ENCODE measurements around the gene ANKMY1. TPM values are rescaled to one million over a fixed set of nuclear protein-coding genes. Genes with fewer than 3 reads are reported as not detected.

ANKMY1 gene
- total RNA-seq, 4 donors from 2014 or later, result 18.0 to 22.7 (median 21.1) TPM

DNA sequence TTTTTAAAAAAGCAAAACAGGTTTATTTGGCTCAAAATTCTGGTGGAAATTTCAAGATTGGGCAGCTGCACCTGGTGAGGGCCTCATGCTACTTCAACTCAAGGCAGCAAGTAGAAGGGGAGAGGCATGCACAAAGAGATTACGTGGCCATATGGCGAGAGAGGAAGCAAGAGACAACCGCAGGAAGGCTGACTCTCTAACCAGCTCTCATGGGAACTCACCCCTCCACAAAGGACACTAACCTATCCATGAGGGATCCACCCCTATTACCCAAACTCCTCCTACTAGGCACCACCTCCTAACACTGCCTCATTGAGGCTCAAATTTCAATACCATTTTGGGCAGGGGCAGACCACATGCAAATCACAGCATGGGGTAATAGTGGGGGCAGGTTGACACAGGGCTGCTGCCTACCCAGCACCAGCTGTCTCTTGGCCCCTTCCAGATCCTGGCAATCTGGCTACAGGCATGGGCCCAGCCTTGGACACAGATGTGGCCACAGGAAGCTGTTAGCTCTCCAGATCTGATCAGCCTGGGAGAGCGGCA lies 26.8 kb upstream of the ANKMY1 start:
- H3K4me3 ChIP-seq (ENCODE audit: low read depth, poor library complexity, severe bottlenecking), result no peak overlapping the region
- TF ChIP-seq, protein P1, sequence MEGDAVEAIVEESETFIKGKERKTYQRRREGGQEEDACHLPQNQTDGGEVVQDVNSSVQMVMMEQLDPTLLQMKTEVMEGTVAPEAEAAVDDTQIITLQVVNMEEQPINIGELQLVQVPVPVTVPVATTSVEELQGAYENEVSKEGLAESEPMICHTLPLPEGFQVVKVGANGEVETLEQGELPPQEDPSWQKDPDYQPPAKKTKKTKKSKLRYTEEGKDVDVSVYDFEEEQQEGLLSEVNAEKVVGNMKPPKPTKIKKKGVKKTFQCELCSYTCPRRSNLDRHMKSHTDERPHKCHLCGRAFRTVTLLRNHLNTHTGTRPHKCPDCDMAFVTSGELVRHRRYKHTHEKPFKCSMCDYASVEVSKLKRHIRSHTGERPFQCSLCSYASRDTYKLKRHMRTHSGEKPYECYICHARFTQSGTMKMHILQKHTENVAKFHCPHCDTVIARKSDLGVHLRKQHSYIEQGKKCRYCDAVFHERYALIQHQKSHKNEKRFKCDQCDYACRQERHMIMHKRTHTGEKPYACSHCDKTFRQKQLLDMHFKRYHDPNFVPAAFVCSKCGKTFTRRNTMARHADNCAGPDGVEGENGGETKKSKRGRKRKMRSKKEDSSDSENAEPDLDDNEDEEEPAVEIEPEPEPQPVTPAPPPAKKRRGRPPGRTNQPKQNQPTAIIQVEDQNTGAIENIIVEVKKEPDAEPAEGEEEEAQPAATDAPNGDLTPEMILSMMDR (IDR thresholded peaks at IDR 0.05), result no peak
- TF ChIP-seq POLR2A (IDR thresholded peaks at IDR 0.05), result no peak
- 74 to 76% methylated on average over 4 of the region's 4 CpGs for WGBS, 2 donors
- DNase-seq (ENCODE audit: low spot score in 2 of 2), result no peak
- intact Hi-C loops (cut with DNase I; ENCODE audit: low total_unique reads), result no loop called here

DNA sequence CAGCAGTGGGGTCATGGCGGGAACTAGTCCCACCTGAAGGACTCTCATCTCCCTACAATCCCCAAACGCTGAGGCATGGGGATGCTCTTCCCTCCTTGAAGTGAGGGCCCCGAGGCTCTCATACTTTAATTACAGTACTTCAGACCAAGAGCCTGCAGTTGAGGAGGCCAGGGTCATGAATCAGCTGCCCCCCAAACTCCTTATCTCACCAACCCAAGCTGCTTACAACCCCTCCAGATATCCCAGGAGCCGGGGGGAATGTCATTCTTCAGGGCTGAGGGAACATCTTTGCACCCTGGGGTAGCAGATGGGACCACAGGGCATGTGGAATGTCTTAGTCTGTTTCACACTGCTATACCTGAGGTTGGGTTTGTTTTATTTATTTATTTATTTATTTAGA lies 26.0 kb upstream of the ANKMY1 start:
- 82 to 83% methylated on average over 4 of the region's 4 CpGs for WGBS, 2 donors
- H3K4me3 ChIP-seq (ENCODE audit: low read depth, poor library complexity, severe bottlenecking), result no peak overlapping the region
- no peak for DNase-seq (ENCODE audit: low spot score in 2 of 2)
- intact Hi-C loops (cut with DNase I; ENCODE audit: low total_unique reads), result no loop called here
- TF ChIP-seq POLR2A (IDR thresholded peaks at IDR 0.05), result no peak
- TF ChIP-seq, protein P1 (IDR thresholded peaks at IDR 0.05), result no peak

DNA sequence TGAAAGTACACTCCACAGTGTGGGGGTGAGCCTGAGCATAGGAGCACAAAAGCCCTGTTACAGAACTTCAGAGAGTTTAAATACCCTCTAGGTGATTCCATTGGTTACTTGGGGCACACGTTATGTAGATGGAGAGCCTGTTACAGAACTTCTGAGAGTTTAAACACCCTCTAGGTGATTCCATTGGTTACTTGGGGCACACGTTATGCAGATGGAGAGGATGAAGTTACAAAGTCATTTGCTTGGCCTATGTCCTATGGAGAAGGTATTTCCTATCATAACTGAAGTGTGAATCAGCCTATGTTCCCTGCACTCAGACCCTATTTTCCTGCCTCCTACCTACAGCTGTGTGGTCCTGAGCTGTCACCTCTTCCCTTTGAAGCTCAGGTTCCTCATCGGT lies 25.0 kb upstream of the ANKMY1 start:
- TF ChIP-seq, protein P1 (IDR thresholded peaks at IDR 0.05), result no peak
- TF ChIP-seq POLR2A (IDR thresholded peaks at IDR 0.05), result no peak
- intact Hi-C loops (cut with DNase I; ENCODE audit: low total_unique reads), result no loop called here
- 76 to 82% methylated on average over 3 of the region's 3 CpGs for WGBS, 2 donors
- no peak for DNase-seq (ENCODE audit: low spot score in 2 of 2)
- H3K4me3 ChIP-seq (ENCODE audit: low read depth, poor library complexity, severe bottlenecking), result no peak overlapping the region

DNA sequence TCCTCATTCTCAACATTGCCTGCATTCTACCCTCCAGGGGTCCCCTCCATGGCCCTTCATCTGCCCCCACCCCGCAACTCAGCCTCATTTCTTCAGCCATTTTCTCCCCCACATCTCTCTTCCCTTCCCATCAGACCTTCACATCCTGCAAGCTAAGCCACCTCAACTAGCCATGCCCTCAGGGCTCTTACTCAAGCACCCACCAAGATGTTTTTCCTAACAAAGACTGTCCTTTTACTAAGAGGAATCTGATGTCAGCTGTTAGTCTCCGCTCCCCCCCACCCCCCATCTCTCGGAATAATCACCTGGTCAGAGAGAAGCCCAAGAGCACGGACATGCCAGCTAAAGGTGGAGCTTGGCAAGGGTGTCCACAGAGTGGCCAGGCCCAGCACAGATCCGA lies 24.0 kb upstream of the ANKMY1 start:
- 93 to 97% methylated on average over 5 of the region's 5 CpGs for WGBS, 2 donors
- intact Hi-C loops (cut with DNase I; ENCODE audit: low total_unique reads), result no loop called here
- H3K4me3 ChIP-seq (ENCODE audit: low read depth, poor library complexity, severe bottlenecking), result no peak overlapping the region
- DNase-seq (ENCODE audit: low spot score in 2 of 2), result no peak
- TF ChIP-seq POLR2A (IDR thresholded peaks at IDR 0.05), result no peak
- TF ChIP-seq, protein P1 (IDR thresholded peaks at IDR 0.05), result no peak

DNA sequence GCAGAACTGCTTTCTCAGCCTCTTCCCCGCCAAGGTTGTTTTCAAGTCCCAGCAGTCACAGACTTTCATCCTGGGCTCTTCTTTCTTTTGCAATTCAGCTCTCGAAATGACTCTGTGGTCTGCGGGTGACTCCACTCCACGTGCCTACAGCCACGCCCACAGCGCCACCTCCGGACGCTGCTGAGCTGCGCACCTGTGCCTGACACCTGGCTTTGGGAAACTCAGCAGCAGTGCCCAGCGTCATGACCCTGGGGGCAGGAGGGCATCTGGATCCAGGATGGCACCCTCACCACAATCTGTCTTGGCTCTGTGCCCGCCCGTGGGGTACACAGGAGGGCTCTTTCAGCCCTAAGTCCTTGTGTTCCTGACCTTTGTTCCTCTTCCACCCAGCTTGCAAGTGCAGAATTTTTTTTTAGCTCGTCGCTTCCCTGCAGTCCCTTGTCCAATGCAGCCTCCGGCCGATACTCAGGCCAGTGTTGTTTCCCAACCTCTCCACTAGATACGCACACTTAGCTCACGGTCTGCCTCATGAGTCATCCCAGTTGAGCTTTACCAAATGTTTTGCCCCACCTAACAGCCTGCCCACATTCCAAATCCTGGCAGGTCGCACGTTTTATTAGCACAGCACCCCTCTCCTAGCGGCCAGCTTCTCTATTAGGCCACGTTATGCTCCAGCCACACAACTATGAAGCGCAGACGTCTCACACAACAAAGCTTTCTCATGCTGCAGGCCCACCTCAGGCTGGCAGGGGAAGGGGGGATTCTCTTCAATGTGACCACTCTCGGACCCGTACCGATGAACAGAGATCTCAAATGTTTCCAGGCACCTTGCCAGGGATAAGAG lies 22.2 kb upstream of the ANKMY1 start:
- DNase-seq (ENCODE audit: low spot score in 2 of 2), result no peak
- H3K4me3 ChIP-seq (ENCODE audit: low read depth, poor library complexity, severe bottlenecking), result no peak overlapping the region
- intact Hi-C loops (cut with DNase I; ENCODE audit: low total_unique reads), result no loop called here
- WGBS, 2 donors, result 40 to 48% methylated on average over 27 of the region's 27 CpGs
- no peak for TF ChIP-seq POLR2A (IDR thresholded peaks at IDR 0.05)
- TF ChIP-seq, protein P1 (IDR thresholded peaks at IDR 0.05), result no peak

Data from lower leg skin (tissue), 4 donors.